GM13977 (cell line): ENCODE measurements around the gene SSBP4.

Experiments
- DNase-seq: peaks from one replicate; pipeline ENCODE4 v3.0.0; 2012; ENCODE audit warnings: low spot score
- in situ Hi-C: fragments of 300-500 bp; cut with MboI; formaldehyde crosslinking; loops from one replicate; pipeline ENCODE4 v1.12.0; 2022; ENCODE audit warnings: low sequenced_read_pairs, low pct_unique_long_range_greater_than_20kb, mixed read lengths, inconsistent platforms; ENCODE audit not compliant: unreplicated experiment
- TF ChIP-seq, protein P1 (sequence below): IDR thresholded peaks from 2 replicates; pipeline ENCODE4 v1.5.1; 2012; ENCODE audit warnings: mild to moderate bottlenecking, control low read depth; ENCODE audit not compliant: insufficient read depth; ENCODE audit errors: extremely low read depth, missing control alignments

Gene SSBP4

DNA sequence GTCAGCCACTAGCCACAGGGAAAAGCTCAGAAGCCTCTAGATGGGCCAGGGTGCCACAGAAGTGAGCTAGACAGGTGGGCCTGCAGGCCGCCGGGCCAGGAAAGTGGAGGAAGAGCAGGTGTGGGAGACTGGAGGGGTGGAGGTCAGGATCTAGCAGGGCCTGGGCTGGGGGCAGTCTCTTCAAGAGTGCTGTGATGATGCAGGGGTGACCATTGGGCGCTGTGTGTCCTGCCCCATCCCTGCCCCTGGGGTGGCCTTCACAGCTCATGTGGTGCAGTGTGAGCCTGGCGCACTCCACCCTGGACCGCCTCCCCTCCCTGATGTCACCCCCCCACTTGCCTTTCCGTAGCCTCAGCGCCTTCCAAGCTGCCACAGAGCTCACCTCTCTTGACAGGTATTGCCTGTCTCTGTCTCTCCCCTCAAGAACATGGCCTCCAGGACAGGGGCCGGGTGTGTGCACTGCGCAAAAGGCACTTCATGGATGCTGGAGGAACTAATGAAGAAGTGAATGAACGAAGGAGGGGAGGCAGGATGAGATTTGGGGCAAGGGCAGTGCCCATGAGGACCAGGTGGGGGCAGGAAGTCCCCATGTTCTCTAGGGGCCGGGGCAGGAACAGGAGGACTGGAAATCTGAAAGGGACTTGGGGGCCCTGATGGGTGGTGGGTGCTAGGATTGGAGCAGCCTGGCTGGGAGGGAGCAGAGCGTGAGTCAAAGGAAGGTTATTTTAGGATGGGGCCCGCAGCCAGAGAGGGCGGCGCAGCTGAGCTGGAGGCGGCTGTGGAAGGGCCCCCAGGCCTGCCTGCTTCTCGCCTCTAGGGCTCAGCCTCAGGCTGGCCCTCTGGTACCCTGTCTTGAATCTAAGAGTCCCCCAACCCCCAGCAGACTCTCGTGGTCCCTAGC lies 6.6 kb downstream of the SSBP4 start:
- TF ChIP-seq, protein P1, sequence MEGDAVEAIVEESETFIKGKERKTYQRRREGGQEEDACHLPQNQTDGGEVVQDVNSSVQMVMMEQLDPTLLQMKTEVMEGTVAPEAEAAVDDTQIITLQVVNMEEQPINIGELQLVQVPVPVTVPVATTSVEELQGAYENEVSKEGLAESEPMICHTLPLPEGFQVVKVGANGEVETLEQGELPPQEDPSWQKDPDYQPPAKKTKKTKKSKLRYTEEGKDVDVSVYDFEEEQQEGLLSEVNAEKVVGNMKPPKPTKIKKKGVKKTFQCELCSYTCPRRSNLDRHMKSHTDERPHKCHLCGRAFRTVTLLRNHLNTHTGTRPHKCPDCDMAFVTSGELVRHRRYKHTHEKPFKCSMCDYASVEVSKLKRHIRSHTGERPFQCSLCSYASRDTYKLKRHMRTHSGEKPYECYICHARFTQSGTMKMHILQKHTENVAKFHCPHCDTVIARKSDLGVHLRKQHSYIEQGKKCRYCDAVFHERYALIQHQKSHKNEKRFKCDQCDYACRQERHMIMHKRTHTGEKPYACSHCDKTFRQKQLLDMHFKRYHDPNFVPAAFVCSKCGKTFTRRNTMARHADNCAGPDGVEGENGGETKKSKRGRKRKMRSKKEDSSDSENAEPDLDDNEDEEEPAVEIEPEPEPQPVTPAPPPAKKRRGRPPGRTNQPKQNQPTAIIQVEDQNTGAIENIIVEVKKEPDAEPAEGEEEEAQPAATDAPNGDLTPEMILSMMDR, result no peak
- no peak for DNase-seq

DNA sequence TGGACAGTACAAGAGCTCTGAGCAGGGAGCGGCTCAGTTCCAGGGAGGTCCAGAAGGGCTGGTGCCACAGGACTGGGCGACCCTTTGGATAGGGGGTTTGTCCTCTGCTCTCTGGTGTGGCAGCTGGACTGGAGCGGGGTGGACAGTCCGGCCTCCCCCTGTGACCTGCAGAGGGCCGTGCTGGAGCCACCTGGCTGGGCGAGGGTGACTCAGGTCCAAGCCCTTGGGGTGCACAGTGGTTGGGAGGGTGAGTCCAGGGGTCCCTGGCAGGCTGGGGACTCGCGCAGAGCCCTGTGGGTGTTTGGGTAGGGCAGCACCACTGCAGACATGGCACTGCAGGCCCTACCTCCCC lies 7.2 kb downstream of the SSBP4 start:
- TF ChIP-seq, protein P1, result no peak
- DNase-seq, result no peak
- in situ Hi-C loops, result no loop called here

More for the DNA sequence above, 6.6 kb downstream of the SSBP4 start:
- in situ Hi-C loops, result no loop called here

DNA sequence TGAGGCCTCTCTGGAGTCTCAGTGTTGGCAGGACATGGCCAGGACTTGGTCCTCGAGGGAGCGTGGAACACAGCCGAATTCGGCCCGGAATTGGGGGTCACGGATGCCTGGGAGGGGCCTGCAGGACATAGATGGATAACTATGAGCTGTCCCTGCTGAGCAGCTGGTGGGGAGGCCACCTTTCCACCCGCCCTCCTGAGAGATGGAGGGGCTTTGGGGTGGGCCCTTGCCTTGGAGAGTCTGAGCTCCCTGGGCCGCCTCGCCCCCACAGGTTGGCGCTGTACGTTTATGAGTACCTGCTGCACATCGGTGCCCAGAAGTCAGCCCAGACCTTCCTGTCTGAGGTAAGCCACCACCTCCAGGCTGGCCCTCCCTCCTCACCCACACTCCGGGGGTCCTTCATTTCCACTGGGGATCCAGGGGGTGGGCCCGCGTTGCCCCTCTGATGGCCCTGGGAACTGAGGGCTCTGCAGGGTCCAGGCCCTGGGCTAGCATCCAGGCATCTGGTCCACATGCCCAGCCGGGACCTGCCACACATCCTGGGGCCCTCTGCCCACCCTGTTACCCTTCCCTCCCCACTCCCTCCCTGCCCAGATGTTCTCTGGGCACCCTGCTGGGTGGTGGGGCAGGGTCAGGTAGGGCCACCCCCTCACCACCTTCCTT lies 8.0 kb downstream of the SSBP4 start:
- in situ Hi-C loops, result no loop called here
- TF ChIP-seq, protein P1, result no peak
- no peak for DNase-seq

DNA sequence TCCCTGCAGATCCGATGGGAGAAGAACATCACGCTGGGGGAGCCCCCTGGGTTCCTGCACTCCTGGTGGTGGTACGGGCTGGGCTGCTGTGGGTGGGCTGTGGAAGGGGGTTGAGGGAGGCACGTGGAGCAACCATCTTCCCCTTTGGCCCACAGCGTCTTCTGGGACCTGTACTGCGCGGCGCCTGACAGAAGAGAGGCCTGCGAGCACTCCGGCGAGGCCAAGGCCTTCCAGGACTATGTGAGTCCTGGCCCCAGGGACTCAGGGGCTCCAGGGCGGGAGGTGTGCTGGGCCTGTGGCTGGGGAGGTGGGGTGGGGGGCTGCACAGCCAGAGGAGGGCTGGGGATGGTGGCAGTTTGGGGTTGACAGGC lies 8.5 kb downstream of the SSBP4 start:
- no peak for DNase-seq
- in situ Hi-C loops, result no loop called here
- TF ChIP-seq, protein P1, result no peak

DNA sequence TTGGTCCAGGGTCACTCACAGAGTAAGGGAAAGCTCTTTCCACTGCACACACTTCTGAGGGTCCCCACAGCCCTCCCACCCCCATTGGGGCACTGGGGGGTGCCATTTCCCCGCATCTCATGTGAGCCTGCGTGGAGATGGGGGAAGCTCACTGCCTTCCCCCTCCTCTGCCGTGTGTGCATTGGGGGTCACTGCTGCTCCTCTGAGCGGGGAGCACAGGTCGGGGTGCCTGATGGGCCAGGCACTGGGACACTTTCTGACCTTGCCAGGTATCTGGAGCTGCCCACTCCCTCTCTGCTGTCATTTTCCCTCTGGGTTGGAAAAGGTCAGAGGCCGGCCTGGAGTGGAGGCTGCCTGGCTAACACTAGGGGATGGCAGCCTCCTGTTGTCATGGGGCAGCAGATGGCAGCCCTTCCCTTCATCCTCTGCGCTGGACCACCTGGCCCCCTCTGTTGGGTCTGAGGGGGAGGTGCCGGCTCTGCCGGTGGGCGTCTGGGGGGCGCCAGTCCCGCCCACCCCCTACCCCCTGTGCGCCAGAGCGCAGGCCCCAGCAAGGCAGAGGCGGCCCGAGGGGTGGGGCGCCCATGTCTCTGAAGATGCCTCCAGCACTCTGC lies 9.1 kb downstream of the SSBP4 start:
- in situ Hi-C loops, result no loop called here
- TF ChIP-seq, protein P1, result no peak
- DNase-seq, result no peak

DNA sequence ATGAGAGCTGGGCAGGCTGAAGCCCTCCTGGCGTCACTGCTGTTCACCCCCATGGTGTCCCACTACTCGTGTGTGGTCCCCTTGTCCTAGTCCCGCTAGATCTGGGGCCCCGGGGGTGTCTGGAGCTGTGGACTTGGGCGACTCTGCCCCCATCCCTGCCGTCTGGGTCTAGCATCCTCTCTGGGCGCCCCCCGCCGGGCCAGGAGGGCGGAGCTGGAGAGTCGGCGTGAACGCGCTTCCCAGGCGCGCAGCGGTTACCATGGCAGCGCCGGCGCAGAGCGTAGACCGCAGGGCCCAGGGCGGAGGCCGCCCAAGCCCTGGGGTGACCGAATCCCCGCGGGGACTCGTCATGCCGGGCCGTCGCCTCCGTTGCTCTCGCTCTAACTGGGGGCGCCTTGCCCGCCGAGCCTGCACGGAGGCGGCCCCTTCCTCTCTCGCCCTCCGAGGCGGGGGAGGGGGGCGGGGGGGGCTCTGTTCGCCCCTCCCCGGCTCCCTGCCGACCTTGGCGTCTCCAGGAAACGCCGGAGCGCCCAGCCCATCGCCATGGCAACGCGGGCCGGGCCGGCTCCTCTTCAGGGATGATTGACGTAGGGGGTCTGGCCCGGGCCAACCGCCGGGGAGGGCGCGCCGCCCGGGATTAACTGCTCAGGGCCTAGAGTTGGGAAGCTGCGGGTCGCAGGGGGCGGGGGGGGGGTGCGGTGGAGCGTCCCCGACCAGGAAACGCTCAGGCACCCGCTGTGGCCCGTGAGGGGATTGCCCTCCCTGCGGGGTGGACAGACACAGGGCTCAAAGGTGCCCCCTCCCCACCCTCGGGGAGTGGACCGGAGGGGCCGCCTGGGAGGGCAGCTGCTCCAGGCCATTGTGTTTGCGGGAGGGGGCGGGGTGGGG lies 9.8 kb downstream of the SSBP4 start:
- TF ChIP-seq, protein P1, result peak; percentile 7
- in situ Hi-C loops, result no loop called here
- DNase-seq, result peak; percentile 97
